ENCODE data around the gene SPG7.

The SPG7 gene

DNA sequence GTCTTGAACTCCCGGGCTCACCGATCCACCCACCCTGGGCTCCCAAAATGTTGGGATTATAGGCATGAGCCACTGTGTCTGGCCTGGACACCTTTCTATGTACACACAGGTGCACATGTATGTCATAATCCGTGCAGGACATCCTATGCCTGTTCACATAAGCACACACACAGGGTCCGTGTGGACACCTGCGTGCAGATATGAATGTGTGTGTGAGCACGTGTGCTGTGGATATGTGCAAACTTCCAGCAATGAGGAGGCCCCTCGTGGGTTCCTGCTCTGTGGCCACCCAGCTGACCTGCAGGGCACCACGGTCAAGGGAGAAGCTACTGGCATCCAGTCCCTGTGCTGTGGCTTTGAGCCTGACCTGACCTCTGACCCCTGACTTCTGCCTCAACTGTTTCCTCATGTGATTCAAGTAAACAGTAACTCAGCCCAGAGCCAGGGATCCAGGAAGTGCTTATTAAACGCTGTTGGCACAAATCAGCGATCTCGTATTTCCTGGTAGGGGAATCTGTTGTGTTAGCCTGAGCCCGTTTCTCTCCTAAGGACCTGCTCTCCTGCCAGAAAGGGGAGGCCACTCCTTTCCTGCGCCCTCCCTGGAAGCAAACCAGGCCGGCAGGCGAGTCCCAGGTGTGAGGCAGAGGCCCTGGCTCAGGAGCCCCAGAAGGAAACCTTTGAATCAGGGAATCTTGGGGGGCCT, 73.8 kb downstream of the SPG7 start:
- in situ Hi-C loops (cut with HindIII; ENCODE audit: low pct_ligation_motif_present, low sequenced_read_pairs) = no loop called here
- no peak overlapping the region for H3K4me3 ChIP-seq (ENCODE audit: low read depth, low read length)
- H3K27ac ChIP-seq = peak overlapping the region; percentile 73
- no peaks in the 10 kb centered on the region for H3K36me3 ChIP-seq (replicated peaks)
- H3K27me3 ChIP-seq (replicated peaks) = no peaks in the 10 kb centered on the region
- no peak for DNase-seq
- TF ChIP-seq, protein P1, sequence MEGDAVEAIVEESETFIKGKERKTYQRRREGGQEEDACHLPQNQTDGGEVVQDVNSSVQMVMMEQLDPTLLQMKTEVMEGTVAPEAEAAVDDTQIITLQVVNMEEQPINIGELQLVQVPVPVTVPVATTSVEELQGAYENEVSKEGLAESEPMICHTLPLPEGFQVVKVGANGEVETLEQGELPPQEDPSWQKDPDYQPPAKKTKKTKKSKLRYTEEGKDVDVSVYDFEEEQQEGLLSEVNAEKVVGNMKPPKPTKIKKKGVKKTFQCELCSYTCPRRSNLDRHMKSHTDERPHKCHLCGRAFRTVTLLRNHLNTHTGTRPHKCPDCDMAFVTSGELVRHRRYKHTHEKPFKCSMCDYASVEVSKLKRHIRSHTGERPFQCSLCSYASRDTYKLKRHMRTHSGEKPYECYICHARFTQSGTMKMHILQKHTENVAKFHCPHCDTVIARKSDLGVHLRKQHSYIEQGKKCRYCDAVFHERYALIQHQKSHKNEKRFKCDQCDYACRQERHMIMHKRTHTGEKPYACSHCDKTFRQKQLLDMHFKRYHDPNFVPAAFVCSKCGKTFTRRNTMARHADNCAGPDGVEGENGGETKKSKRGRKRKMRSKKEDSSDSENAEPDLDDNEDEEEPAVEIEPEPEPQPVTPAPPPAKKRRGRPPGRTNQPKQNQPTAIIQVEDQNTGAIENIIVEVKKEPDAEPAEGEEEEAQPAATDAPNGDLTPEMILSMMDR (IDR thresholded peaks at IDR 0.05; ENCODE audit: low read depth, low read length, missing control alignments) = no peak

DNA sequence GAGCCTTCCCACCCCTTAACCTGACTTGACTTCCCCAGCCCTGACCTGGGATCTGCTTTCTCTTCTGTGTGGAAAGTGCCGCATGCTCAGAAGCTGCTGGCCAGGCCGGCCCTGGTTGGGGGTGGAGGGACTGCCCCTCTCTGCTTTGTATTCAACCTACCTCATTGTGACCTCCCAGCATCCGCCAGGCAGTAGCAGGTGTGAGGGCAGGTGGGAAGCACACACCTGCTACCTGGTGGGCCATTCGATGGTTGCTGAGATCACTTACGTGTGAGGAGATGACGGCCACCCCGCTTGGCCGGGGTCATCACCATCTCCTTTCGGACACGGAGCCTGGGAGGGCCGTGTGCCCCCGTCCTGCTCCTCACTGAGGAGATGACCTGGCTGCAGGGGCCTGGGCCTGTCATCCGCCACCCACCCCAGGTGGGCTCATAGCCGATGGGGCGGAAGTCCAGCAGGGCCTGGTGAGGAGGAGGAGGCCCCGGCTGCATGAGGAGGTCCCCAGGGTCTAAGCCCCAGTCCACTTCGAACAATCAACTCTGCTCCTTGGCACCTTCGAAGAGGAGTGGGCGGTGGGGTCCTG, 74.5 kb downstream of the SPG7 start:
- H3K4me3 ChIP-seq (ENCODE audit: low read depth, low read length) = no peak overlapping the region
- H3K27me3 ChIP-seq (replicated peaks) = no peaks in the 10 kb centered on the region
- in situ Hi-C loops (cut with HindIII; ENCODE audit: low pct_ligation_motif_present, low sequenced_read_pairs) = no loop called here
- peak overlapping the region; percentile 73 for H3K27ac ChIP-seq
- no peaks in the 10 kb centered on the region for H3K36me3 ChIP-seq (replicated peaks)
- TF ChIP-seq, protein P1 (IDR thresholded peaks at IDR 0.05; ENCODE audit: low read depth, low read length, missing control alignments) = no peak
- DNase-seq = no peak

DNA sequence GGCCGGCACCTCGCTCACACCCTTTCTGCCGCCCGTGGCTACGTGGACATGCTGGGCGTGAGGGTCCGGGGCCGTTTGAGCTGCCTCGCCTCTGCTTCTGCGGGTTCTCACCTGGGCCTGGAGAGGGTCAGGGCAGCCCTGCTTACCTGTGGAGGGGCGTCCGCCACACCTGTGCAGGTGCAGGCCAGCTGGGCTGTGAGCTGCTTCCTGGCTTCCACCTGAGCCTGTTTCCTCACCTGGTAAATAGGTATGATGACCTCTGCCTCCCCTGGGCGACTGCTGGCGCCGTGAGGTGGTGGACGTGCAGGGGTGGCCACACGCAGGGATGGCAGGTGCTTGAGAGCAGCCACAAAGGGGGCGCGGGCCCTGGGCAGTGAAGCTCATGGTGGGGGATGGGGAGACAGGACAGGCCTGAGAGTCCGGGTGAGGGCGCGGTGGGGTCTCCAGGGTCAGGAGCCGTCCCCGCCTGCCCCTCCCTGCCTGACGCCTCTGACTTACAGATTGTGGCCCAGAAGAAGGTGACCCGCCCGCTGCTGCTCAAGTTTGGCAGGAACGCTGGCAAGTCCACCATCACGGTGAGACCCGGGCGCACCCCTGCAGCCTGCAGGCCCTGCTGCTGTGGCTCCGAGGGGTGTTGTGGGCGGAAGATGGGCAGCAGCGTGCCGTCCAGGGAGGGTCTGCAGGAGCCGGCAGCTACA, 75.1 kb downstream of the SPG7 start:
- Histone ChIP-seq H3K36me3 (replicated peaks) (no peaks in the 10 kb centered on the region), H3K27me3 (replicated peaks) (no peaks in the 10 kb centered on the region), H3K4me3 (ENCODE audit: low read depth, low read length) (no peak overlapping the region), H3K27ac (no peak overlapping the region)
- in situ Hi-C loops (cut with HindIII; ENCODE audit: low pct_ligation_motif_present, low sequenced_read_pairs) = no loop called here
- TF ChIP-seq, protein P1 (IDR thresholded peaks at IDR 0.05; ENCODE audit: low read depth, low read length, missing control alignments) = no peak
- no peak for DNase-seq

DNA sequence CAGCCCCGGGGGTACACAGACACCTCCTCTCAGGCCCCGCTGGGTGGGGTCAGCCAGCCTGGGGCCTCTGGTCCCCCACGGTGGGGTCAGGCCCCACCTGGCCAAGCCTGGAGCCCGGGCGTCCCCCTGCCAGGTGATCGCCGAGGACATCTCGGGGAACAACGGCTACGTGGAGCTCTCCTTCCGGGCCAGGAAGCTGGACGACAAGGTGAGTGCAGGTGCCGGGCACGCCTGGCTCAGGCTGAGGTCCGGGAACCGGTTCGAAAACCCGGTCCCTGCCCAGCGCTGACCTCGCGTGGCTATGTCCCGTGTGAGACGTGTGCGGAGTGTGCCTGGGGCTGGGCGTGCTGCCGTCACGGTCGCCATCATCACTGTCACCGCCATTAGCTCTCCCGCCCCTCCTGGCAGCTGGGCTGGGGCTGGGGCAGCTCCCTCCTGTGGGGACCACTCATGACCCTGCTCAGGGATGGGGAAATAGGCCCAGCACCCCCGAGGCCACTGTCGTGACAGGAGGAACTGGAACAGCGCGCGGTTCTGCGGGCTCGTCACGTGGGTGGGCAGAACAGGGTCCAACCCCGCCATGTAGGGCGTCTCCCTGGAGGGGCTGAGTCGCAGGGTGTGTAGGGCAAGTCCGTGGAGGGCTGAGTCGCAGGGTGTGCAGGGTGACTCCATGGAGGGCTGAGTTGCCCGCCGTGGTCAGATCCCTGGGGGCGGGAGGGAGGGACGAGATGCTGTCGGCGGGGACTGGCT, 75.9 kb downstream of the SPG7 start:
- no peak overlapping the region for H3K4me3 ChIP-seq (ENCODE audit: low read depth, low read length)
- H3K36me3 ChIP-seq (replicated peaks) = no peaks in the 10 kb centered on the region
- H3K27me3 ChIP-seq (replicated peaks) = no peaks in the 10 kb centered on the region
- TF ChIP-seq, protein P1 (IDR thresholded peaks at IDR 0.05; ENCODE audit: low read depth, low read length, missing control alignments) = no peak
- no peak for DNase-seq
- no peak overlapping the region for H3K27ac ChIP-seq
- in situ Hi-C loops (cut with HindIII; ENCODE audit: low pct_ligation_motif_present, low sequenced_read_pairs) = no loop called here

DNA sequence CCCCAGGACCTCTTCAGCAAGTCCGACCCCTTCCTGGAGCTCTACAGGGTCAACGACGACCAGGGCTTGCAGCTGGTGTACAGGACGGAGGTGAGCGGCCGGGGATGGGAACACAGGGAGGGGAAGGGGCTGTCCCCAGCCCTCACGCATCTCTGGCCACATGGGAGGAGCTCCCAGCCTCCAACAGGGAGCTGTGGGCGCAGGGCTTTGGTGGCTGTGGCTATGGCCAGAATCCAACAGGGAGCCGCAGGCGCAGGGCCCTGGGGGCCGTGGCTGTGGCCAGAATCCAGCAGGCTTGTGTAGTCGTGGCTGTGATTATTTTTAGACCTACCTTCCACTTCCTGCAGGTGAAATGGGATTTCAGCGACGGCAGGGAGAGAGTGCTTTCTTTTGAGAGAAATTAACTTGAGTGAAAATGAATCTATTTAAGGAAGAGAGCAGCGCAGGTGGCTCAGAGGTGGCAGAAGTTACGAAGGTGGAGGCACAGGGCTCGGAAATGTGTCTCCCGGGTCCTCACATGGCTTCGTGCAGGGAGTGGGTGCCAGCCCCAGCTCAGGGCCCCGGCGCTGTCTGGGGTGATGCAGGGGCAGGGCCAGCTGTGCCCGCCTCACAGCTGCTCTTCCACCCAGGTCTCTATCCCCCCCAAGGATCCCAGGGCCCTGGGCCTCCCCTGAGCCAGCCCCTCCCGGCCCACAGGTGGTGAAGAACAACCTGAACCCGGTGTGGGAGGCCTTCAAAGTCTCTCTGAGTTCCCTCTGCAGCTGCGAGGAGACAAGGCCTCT, 76.8 kb downstream of the SPG7 start:
- DNase-seq = no peak
- in situ Hi-C loops (cut with HindIII; ENCODE audit: low pct_ligation_motif_present, low sequenced_read_pairs) = no loop called here
- H3K27me3 ChIP-seq (replicated peaks) = no peaks in the 10 kb centered on the region

More for the DNA sequence above, 76.8 kb downstream of the SPG7 start:
- H3K36me3 ChIP-seq (replicated peaks) = no peaks in the 10 kb centered on the region
- no peak overlapping the region for H3K4me3 ChIP-seq (ENCODE audit: low read depth, low read length)
- TF ChIP-seq, protein P1 (IDR thresholded peaks at IDR 0.05; ENCODE audit: low read depth, low read length, missing control alignments) = no peak
- no peak overlapping the region for H3K27ac ChIP-seq
